Activated T-cell treated with anti-CD3 and anti-CD28 coated beads for 1 hour (primary cell): ENCODE data around the gene TREH.

Experiments used
- DNase-seq: peaks from one replicate; pipeline ENCODE4 v3.0.0-alpha.2; 2020; ENCODE audit warnings: low read depth

TREH gene

DNA sequence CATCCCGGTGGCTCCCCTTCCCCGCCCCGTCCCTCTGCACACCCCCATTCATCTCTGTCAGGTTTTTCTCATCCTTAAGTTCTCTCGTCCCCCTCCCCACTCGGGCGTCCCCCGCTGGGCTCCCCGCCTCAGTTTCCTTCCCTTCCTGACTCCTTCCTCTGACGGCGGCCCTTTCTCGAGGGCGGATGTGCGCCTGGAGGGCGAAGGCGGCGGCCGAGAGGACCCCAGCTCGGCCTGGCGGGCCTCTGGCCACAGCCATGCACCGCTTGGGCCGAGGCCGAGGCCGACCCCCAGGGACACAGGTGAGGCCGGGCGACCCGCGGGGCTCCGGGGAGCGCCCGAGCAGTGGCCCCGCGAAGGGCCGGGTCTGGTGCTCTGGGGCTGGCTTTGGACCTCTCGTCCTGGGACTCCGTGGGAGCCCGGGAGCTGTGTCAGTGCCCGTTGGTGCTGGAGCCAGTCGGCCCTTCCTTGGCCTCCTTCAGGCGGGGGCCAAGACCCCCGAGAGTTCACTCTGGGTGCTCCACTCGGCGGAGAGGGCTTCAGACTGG lies 69.2 kb downstream of the TREH start:
- peak; percentile 5 for DNase-seq

DNA sequence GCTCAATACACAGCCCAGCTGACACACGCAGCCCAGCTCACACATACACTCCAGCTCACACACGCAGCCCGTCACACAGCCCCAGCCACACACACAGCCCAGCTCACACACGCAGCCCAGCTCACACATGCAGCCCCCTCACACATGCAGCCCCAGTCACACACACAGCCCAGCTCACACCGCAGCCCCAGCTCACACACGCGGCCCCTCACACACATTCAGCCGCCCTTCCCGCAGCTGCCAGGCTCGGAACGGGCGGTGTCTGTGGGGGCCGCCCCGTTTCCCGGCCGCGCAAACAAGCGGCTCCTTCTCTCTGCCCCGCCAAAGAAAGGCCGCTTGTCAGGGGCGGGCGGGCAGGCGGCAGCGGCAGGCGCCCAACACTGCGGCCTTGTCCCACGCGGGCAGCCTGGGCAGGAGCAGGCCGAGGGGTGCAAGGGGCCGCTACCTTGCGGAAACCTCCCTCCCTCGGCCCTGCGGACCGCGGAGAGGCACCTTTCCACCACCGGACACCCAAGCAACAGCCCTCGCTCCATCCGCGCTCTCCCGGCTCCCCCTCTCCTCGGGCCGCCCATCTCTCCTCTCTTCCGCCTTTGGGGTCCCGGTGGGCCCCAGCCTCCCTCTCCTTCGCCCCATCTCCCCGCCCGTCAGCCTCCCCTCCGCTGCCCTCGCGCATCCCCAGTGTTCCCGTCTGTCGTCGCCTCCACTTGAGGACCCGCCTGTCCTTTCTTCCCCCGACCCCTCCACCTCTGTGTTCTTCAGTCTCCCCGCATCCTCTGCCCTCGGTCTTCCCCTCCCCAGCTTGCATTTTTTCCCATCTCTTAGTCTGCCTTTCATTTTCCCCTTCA lies 69.8 kb downstream of the TREH start:
- peak; percentile 13 for DNase-seq

DNA sequence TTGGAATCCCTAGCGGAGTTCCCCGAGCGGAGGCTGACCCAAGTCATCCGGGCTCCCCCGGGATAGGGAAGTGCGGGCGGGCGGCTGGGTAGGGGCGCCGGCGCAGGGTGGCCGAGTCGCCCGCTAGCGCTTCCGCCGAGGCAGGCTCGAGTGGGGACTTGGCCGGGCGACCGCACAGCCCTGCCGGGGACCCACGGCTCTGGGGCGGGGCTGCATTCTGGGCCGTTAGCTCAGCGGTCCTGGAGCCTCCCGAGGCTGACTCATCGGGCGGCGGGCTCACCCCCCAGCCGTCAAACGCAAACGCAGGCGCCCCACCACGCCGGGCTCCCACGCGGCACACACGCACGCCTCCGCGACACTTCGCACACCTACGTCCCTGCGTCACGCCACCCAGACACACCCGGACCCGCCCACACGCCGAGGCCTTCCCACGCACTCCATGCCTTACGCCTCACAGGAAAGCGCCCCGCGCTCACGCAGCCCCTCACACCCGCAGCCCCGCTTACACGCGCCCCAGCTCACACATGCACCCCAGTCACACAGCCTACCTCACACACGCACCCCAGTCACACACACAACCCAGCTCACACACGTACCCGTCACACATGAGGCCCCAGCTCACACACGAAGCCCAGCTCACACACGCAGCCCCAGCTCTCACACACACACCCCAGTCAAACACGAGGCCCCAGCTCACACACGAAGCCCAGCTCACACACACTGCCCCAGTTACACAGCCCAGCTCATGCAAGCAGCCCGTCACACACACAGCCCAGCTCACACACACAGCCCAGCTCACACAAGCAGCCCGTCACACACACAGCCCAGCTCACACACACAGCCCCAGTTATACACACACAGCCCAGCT lies 70.9 kb downstream of the TREH start:
- peak; percentile 78 for DNase-seq

DNA sequence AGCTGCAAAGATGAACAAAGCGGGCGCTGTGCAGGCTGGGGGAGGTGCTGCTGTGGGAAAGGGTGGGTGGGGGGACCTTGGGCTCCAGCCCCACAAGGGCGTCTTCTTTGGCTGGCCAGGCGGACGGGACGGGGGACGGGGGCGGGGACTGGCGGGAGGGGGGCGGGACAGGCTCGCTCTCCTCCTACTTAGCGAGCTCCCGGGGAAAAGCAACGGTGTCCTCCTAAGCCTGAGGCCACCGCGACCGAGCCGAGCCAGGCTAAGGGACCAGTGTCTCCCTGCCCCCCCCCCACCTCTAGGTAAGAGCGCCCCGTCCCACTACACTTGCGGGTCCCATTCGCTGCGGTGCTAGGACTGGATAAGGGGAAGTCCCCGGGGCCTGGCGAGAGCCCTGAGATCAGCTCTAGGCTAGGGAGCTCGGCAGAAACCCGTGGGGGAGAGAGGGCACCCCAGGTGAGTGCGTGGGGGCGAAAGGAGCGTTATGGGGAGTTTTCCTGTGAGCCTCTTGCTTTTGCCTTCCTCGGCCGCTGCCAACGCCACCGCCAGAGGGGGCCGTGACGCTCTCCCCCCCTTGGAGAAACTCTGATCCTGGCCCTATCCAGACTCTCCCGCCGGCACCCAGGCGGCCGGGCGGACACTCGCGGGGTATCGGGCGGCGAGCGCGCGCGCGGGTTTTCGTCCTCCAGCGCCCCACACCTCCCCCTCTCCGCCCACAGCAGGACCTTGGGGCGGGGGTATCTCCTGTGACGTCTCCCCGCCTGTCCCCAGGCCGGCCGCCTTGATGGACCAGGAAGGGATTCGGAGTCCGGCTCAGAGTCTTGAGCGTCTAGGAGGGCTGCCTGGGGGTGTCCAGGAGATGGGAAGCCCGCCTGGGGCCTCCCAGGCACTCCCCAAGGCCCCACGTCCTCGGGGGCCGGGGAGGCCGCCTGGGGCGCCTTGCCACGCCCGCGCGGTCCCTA lies 71.8 kb downstream of the TREH start, which contains the start of gene PHLDB1:
TSS of gene PHLDB1 (plus strand) at position 215 of the 959 bp plus-strand sequence. CDS start 6,222 bp downstream, outside the sequence.
- peak; percentile 49 for DNase-seq
